Lower leg skin (tissue), 3 donors: Measurements from ENCODE around the gene COL6A2.

Source experiments
- CTCF ChIP-seq, 3 donors: fragments of 450-650 bp; IDR thresholded peaks; one replicate each; pipeline ENCODE4 v1.5.1; 2016; ENCODE audit warnings: antibody characterized with exemption in 3 of 3, mild to moderate bottlenecking in 3 of 3, moderate library complexity in 2 of 3
- POLR2A ChIP-seq, 2 donors: fragments of 450-650 bp; IDR thresholded peaks; one replicate each; pipeline ENCODE4 v1.6.1; 2016 to 2017; ENCODE audit warnings: antibody characterized with exemption in 2 of 2, mild to moderate bottlenecking in 1 of 2, moderate library complexity in 1 of 2

- no peak for TF ChIP-seq POLR2A (IDR thresholded peaks at IDR 0.05)
- TF ChIP-seq CTCF (IDR thresholded peaks at IDR 0.05) = no peak
These were observed 1.6 kb downstream of the COL6A2 start for GRCh38 chr21:46099476-46099875.
